SHP77 treated with DMSO at 0.1 percent for 48 hours (cell line): ENCODE measurements around the gene CLTCL1.
"Not testable (repeated sequence)": the region's sequence is repeated elsewhere in the genome, so short reads cannot be mapped to it uniquely, and the experiment has no call there.

Experiments
- DNase-seq: peaks from one replicate; lab custom pipeline; 2025; lab: John Stamatoyannopoulos, UW

The CLTCL1 gene

GRCh38 chr22:19218541-19219233 lies 72.8 kb downstream of the CLTCL1 start:
- no peak for DNase-seq

- DNase-seq: no peak
Observed at GRCh38 chr22:19216579-19216978, 74.9 kb downstream of the CLTCL1 start.

- DNase-seq: no peak
Observed at GRCh38 chr22:19215360-19215759, 76.2 kb downstream of the CLTCL1 start.

GRCh38 chr22:19214078-19214473 lies 77.4 kb downstream of the CLTCL1 start:
- no peak for DNase-seq

- no peak for DNase-seq
Observed at GRCh38 chr22:19213442-19214077, 78.0 kb downstream of the CLTCL1 start.

- DNase-seq: no peak
Observed at GRCh38 chr22:19213001-19213400, 78.5 kb downstream of the CLTCL1 start.

GRCh38 chr22:19212302-19212870 lies 79.1 kb downstream of the CLTCL1 start:
- DNase-seq: no peak

- DNase-seq: no peak
Observed at GRCh38 chr22:19210188-19210587, 81.3 kb downstream of the CLTCL1 start.

- DNase-seq: no peak
Observed at GRCh38 chr22:19208287-19208847, 83.2 kb downstream of the CLTCL1 start.

GRCh38 chr22:19207884-19208283 lies 83.6 kb downstream of the CLTCL1 start:
- DNase-seq: no peak

GRCh38 chr22:19207401-19207808 lies 84.1 kb downstream of the CLTCL1 start:
- DNase-seq: no peak

GRCh38 chr22:19206287-19206686 lies 85.2 kb downstream of the CLTCL1 start:
- no peak for DNase-seq

- no peak for DNase-seq
Observed at GRCh38 chr22:19204640-19205039, 86.9 kb downstream of the CLTCL1 start.

GRCh38 chr22:19203834-19204233 lies 87.7 kb downstream of the CLTCL1 start:
- DNase-seq: no peak

- DNase-seq: not testable (repeated sequence)
Observed at GRCh38 chr22:19202799-19203186, 88.7 kb downstream of the CLTCL1 start.

- DNase-seq: no peak
Observed at GRCh38 chr22:19201869-19202798, 89.4 kb downstream of the CLTCL1 start.

GRCh38 chr22:19201130-19201868 lies 90.2 kb downstream of the CLTCL1 start:
- no peak for DNase-seq

- DNase-seq: no peak
Observed at GRCh38 chr22:19199479-19199878, 92.0 kb downstream of the CLTCL1 start.

GRCh38 chr22:19197997-19198865 lies 93.3 kb downstream of the CLTCL1 start:
- DNase-seq: no peak

- DNase-seq: no peak
Observed at GRCh38 chr22:19196841-19197612, 94.5 kb downstream of the CLTCL1 start.
